ES-I3 (cell line): Measurements from ENCODE around the gene NENF.

Experiments used
- H3K36me3 ChIP-seq: 2 replicates; pipeline ENCODE4 v1.6.1; 2013; ENCODE audit warnings: mild to moderate bottlenecking, low read length, control low read depth, moderate library complexity; ENCODE audit not compliant: insufficient read depth
- H3K4me1 ChIP-seq: 2 replicates; pipeline ENCODE4 v1.6.1; 2013; ENCODE audit warnings: mild to moderate bottlenecking, control low read depth, low read length; ENCODE audit not compliant: insufficient read depth
- H3K9ac ChIP-seq: 2 replicates; pipeline ENCODE4 v1.6.1; 2013; ENCODE audit warnings: low read depth, mild to moderate bottlenecking, low read length, moderate library complexity
- H3K9me3 ChIP-seq: 2 replicates; pipeline ENCODE4 v1.6.1; 2013; ENCODE audit warnings: mild to moderate bottlenecking, low read length, moderate library complexity; ENCODE audit not compliant: control insufficient read depth, insufficient read depth

Gene NENF

GRCh38 chr1:212486619-212486975 is 53.9 kb downstream of the NENF start:
- Histone ChIP-seq H3K9me3 (no peaks in the 10 kb centered on the region), H3K9ac (no peak overlapping the region), H3K36me3 (no peaks in the 10 kb centered on the region), H3K4me1 (peaks cover 20% of the 10 kb centered on the region)

GRCh38 chr1:212487286-212487685 is 54.6 kb downstream of the NENF start:
- Histone ChIP-seq H3K4me1 (peaks cover 20% of the 10 kb centered on the region), H3K9ac (no peak overlapping the region), H3K36me3 (no peaks in the 10 kb centered on the region), H3K9me3 (no peaks in the 10 kb centered on the region)

DNA sequence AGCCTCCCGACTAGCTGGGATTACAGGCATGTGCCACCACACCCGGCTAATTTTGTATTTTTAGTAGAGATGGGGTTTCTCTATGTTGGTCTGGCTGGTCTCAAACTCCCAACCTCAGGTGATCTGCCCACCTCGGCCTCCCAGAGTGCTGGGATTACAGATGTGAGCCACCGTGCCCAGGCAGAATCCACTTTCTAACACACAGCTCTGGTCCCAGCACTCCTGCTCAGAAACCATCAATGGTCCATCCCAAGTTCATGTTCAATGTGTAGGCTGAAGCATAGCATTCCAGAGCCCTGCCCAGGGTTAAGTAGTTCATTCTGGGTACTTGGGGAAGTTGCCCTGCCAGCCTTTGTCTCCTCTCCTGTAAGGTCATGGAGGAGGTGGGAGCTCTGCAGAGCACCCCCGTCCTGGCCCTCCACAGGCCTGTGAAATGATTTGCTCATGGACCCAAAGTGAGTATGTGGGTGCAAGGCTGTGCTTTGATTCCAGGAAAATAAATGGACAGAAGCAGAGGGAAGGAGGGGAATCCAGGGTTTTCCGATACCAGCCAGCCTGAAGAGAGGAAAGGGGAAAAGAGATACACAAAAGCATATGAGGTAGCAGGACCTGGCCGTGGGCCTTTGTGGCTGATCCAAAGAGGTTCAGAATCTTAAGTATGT is 55.2 kb downstream of the NENF start:
- H3K4me1 ChIP-seq, result peaks cover 20% of the 10 kb centered on the region
- no peaks in the 10 kb centered on the region for H3K36me3 ChIP-seq
- no peak overlapping the region for H3K9ac ChIP-seq
- H3K9me3 ChIP-seq, result no peaks in the 10 kb centered on the region

- Histone ChIP-seq H3K36me3 (no peaks in the 10 kb centered on the region), H3K9me3 (no peaks in the 10 kb centered on the region), H3K9ac (no peak overlapping the region), H3K4me1 (peaks cover 20% of the 10 kb centered on the region)
These were observed 55.9 kb downstream of the NENF start for GRCh38 chr1:212488436-212489283.

DNA sequence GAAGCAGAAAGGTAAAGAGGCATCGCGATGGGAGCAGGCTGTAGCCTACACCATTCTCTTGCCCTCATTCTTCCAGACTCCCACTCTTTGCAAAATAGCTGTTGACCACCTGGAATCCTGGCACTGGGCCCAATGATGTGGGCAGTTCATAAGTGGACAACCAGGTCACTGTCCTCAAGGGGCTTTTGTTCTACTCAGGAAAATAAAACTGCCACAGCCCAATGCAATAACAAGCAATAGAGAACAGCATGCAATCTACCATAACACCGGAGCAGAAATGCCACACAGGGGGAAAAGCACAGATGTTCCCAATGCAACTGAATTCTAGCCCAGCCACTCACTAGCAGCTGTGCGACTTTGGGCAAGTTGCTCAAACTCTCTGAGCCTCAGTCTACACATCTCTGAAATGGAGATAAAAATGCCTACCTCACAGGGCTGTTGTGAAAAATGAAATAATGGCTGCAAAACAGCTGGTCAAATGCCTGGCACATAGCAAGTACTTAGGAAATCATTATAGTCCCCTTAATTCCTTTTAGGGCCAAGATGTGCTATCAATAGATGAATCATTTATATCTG is 56.7 kb downstream of the NENF start:
- Histone ChIP-seq H3K9me3 (no peaks in the 10 kb centered on the region), H3K4me1 (peaks cover 20% of the 10 kb centered on the region), H3K36me3 (no peaks in the 10 kb centered on the region), H3K9ac (no peak overlapping the region)

DNA sequence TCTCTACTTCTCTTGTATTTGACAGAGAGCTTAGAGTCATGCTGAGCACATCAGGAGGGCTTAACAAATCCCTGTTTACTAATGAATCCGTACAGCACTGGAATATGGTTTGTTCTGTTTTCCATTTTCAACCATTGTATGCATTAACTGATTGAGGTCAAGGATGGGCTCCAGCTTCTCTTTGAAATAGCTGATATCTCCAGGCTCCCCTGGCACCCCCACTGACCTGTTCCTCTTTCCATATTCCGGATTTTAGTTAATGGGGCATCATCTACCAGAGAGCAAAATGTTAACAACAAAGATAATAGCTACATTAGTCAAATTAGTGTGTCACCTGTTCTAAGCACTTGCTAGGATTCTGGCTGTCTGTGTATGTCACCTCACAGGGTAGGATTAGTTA is 57.6 kb downstream of the NENF start:
- Histone ChIP-seq H3K36me3 (no peaks in the 10 kb centered on the region), H3K4me1 (peaks cover 19% of the 10 kb centered on the region), H3K9ac (no peak overlapping the region), H3K9me3 (no peaks in the 10 kb centered on the region)

GRCh38 chr1:212491454-212491853 is 58.7 kb downstream of the NENF start:
- H3K9ac ChIP-seq, result no peak overlapping the region
- no peaks in the 10 kb centered on the region for H3K36me3 ChIP-seq
- no peaks in the 10 kb centered on the region for H3K9me3 ChIP-seq
- peaks cover 7% of the 10 kb centered on the region for H3K4me1 ChIP-seq
